HG03097 (cell line): ENCODE measurements around the gene TAF9B.
"Not testable (repeated sequence)": the region's sequence is repeated elsewhere in the genome, so short reads cannot be mapped to it uniquely, and the experiment has no call there.

Source experiments
- ATAC-seq: cut with Tn5 transposase; IDR thresholded peaks from one replicate; pipeline ENCODE4 v1.9.1; 2021; ENCODE audit not compliant: unreplicated experiment, low FRiP score

Gene TAF9B

GRCh38 chrX:78118628-78119027 is 20.8 kb downstream of the TAF9B start:
- ATAC-seq = no peak

DNA sequence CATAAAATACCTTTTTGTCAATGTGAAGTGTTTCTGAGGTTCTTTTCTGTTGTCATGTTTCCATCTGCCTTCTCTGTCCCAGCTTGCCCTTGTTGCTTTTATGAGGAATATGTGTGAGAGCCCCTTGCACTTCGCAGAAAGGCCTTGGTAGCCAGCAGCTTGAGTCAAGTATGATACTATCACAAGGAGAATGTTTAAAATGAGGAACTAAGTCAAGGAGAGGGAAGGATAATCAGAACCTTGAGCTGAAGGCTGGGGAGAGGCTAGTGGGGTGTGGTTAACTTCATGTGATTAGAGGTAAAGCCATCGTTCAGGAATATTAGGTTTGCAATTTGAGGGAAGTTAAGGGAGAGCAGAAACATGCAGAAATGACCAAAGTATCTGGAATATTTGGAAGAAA is 22.7 kb downstream of the TAF9B start:
- ATAC-seq = no peak

DNA sequence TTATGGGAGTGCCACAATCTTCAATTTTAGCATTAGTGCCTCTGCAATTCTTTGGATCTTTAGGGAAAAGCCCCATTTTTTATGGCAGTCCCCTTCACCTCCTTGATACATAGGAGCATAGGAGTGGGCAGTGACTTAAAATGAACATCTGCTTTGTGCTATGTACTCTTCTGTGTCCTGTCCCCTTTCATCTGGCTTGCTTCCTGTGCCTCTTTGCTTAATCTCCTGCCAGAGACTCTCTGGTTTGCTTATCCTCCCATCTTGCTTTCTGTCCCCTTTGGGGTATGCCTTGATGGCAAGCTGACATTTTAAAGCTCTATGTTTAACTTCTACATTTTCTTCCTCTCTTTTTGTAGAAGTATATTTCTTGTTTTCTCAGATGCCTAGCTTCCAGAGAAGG is 23.1 kb downstream of the TAF9B start:
- ATAC-seq = no peak

DNA sequence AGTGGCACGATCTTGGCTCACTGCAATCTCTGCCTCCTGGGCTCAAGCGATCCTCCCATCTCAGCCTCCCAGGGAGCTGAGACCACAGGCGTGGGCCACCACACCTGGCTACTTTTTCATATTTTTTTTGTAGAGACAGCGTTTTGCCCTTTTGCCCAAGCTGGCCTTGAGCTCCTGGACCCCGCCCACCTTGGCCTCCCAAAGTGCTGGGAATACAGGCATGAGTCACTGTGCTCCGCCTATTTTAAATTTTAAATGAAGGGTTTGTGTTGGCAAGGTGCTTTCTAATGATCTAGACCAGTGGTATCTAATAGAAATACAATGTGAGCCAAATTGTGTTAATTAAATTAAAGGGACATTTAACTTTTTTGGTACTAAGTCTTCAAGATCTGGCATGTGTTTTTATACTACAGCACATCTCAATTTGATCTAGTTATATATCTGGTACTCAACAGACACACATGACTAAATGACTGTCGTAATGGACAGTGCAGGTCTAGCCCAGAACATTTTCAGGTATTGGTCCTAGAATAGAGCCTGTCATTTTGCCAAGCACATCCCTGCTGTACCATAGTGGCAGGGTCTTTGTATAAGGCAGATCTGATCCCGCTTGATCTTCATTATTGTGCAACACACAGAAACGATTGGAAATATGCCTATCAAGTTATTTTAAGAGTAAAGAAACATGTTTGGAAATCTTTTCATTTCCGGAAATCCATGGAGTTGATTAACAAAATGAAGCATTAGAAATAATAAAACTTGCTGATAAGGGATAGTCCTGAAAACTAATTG is 28.1 kb downstream of the TAF9B start:
- ATAC-seq = no peak

DNA sequence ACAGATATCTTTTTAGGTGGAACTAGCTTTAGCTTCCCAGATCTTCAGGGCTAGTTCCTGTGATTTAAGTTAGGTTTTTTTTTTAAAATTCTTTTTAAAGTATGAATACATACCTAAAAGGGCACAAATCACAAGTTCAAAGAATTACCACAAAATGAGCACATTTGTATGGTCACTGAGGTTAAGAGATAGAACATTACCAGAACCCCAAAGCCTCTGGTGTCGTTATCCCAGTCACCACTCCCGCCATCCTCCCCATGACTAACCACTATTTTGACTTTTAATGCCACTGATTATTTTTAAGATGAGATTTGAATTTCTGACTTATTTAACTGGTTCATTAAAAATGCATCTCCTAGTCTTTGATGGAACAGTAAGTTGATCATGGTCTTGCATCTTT is 30.0 kb downstream of the TAF9B start:
- ATAC-seq = no peak

- no peak for ATAC-seq
Measured at GRCh38 chrX:78106651-78106986, 32.8 kb downstream of the TAF9B start.

DNA sequence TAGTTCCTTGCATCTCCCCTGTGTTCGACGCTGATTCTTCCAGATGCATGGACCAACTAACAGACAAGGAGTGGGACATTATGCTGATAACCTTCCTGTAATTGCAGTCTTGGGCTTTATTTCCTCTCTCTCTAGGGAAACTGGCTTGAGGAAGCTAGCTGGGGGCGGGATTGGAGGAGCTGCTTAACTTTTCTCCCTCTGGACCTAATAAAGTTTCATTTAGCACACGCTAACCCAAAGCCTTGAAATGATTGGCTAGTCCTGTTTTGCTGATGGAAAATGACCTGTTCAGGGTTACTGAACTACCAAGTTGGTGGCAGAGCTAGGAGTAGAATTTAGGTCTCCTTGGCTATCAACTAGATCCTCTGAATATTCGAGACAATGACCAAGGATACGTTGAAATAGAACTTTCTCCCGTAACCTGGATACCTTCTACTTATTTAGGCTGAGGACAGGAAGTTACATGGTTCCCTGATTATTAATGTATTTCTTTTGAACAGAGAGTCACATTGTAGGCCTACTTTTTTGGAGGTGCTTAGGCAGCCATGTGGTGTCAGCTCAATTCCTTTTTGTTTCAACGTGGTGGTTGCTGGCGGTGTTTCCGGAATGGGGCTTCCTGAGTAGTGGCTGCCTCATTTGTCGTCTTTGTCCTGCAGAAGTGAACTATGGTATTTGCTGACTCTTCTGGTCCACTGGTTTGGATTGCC is 33.4 kb downstream of the TAF9B start:
- ATAC-seq = no peak

DNA sequence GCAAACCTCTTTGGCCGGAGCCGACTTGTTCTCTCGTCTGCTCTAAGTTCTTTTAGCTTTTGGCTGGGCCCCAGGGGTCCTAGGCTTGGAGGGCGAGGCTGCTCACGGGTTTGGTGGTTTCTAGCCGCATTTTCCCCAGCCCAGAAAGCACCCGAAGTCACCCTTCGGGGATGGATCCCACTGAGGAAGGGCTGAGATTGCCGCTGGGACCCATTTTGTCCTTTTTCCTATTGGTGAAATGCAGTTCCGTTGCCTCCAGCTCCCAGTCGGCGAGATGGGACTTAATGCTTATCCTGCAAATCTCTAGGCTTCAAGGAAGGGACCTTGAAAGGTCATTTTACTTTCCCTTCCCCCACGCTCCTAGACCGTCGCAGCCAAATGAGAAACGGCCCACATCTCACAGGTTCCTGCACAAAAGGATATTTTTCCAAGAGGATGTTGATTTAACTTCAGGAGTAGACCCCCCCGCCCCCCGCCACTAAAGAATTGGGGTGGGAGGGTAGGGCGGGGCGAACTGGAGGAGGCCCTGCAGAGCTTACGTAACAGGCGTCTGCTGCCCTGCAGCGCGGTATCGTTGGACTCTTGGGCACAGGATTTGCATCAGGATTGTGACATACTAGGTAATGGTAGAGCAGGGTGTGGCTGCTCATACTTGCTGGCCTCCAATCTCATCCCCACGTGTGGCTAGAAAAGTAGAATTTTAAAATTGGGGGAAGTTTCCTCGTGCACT is 34.8 kb downstream of the TAF9B start:
- no peak for ATAC-seq

DNA sequence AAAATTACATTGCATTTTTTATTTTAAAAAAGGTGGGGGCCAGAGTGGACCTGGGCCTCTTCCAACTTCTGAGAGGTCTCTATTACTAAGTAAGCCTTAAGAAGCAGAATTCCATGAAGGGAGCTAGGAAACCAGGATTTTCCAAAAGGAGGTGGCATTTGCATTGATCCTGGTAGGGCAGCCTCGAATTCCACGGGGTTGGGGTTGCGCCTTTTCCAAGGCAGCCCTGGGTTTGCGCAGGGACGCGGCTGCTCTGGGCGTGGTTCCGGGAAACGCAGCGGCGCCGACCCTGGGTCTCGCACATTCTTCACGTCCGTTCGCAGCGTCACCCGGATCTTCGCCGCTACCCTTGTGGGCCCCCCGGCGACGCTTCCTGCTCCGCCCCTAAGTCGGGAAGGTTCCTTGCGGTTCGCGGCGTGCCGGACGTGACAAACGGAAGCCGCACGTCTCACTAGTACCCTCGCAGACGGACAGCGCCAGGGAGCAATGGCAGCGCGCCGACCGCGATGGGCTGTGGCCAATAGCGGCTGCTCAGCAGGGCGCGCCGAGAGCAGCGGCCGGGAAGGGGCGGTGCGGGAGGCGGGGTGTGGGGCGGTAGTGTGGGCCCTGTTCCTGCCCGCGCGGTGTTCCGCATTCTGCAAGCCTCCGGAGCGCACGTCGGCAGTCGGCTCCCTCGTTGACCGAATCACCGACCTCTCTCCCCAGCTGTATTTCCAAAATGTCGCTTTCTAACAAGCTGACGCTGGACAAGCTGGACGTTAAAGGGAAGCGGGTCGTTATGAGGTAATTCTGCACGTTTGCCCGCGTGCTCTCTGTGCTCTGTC is 35.6 kb downstream of the TAF9B start, which contains the start of gene PGK1:
Gene PGK1, plus strand, starts transcription at position 626 of the 824 bp plus-strand sequence. Its CDS starts 93 bp downstream, at position 719.
- ATAC-seq = peak; percentile 96

DNA sequence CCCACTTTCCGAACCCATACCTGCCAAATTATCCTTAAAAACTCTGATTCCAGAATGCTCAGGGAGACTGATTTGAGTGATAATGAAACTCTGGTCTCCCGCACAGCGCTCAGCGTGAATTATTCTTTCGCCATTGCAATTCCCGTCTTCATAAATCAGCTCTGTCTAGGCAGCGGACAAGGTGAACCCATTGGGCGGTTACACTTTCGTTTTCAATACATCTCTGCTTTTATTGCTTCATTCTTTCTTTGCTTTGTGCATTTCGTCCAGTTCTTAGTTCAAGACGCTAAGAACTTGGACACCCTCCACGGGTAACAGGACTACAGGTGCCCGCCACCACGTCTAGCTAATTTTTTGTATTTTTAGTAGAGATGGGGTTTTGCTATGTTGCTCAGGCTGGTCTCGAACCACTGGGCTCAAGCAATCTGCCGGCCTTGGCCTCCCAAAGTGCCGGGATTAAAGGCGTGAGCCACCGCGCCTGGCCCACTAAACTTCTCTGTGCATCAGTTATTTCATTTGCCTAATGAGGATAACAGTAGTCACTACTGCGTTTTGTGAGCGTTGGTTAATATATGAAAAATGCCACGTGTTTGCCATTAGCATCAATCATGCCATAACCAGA is 36.3 kb downstream of the TAF9B start:
- no peak for ATAC-seq

GRCh38 chrX:78102091-78102490 is 37.4 kb downstream of the TAF9B start:
- ATAC-seq = no peak

DNA sequence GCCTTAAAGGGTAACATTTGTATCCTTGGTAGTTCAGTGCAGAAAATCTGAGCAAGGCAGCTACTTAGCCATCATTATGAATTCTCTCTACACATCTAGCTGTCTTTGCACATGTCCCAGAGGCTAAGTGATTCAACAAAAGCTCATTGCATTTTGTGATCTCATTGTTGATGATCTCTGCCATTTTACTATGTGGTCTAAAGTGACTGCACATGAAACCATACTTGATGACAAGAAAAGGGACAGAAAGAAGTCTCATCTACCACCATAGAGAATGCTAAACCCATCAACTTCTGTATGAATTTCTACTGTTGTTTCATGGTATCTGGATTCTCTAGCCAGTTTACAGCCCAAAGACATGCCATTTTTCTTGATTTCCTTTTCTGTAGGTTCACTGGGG is 41.3 kb downstream of the TAF9B start:
- ATAC-seq = no peak

GRCh38 chrX:78092296-78092695 is 47.2 kb downstream of the TAF9B start:
- ATAC-seq = no peak

- ATAC-seq = not testable (repeated sequence)
Measured at GRCh38 chrX:78081413-78081812, 58.0 kb downstream of the TAF9B start.
